HepG2 (cell line): ENCODE results near the gene C5AR2. TPM values are rescaled to one million over a fixed set of nuclear protein-coding genes. Genes with fewer than 3 reads are reported as not detected.

Source experiments
- ASH2L ChIP-seq: fragments of 300-600, 200-600 bp; sonication (generic); IDR thresholded peaks from 2 replicates; pipeline ENCODE4 v1.7.0; 2017; ENCODE audit warnings: low read depth, mild to moderate bottlenecking, moderate library complexity, mixed read lengths, low read length; ENCODE audit not compliant: insufficient read length
- BRD4 ChIP-seq: sonication (generic); formaldehyde crosslinking; IDR thresholded peaks from 2 replicates; pipeline ENCODE4 v1.4.0; 2020; ENCODE audit warnings: missing genetic modification reagents
- CBX1 ChIP-seq: IDR thresholded peaks from one replicate; pipeline ENCODE4 v1.6.1; 2016; ENCODE audit warnings: antibody characterized with exemption, low read depth
- CCAR2 ChIP-seq: fragments of 200-400 bp; formaldehyde crosslinking; optimal IDR thresholded peaks from 2 replicates; pipeline ENCODE3; 2018; ENCODE audit warnings: low read depth, mild to moderate bottlenecking, low read length, moderate library complexity
- CCDC6 ChIP-seq: sonication (generic); formaldehyde crosslinking; IDR thresholded peaks from 2 replicates; pipeline ENCODE4 v1.8.1; 2022; ENCODE audit warnings: mild to moderate bottlenecking, missing genetic modification reagents, moderate library complexity
- CHD4 ChIP-seq: fragments of 200-600 bp; sonication (generic); IDR thresholded peaks from 2 replicates; pipeline ENCODE4 v1.7.0; 2017; ENCODE audit warnings: mild to moderate bottlenecking, low read length, borderline replicate concordance
- EHMT2 ChIP-seq: fragments of 200-600 bp; sonication (generic); IDR thresholded peaks from 2 replicates; pipeline ENCODE4 v1.7.0; 2017; ENCODE audit warnings: antibody characterized with exemption, low read depth, low read length, borderline replicate concordance
- FOXJ3 ChIP-seq: sonication (generic); formaldehyde crosslinking; IDR thresholded peaks from 2 replicates; pipeline ENCODE4 v1.4.0; 2020; ENCODE audit warnings: missing genetic modification reagents, mild to moderate bottlenecking, borderline replicate concordance
- NR2F6 ChIP-seq, 2 experiments: IDR thresholded peaks; 2 replicates each; pipeline ENCODE4 v1.6.1; 2016; ENCODE audit warnings: antibody characterized with exemption in 1 of 2, mild to moderate bottlenecking in 1 of 2
- NRL ChIP-seq: sonication (generic); formaldehyde crosslinking; IDR thresholded peaks from 2 replicates; pipeline ENCODE4 v1.5.0; 2020; ENCODE audit warnings: missing genetic modification reagents, mild to moderate bottlenecking, moderate library complexity, borderline replicate concordance
- PHF8 ChIP-seq: sonication (generic); formaldehyde crosslinking; IDR thresholded peaks from 2 replicates; pipeline ENCODE4 v1.5.0; 2020; ENCODE audit warnings: missing genetic modification reagents
- RELA ChIP-seq: sonication (generic); formaldehyde crosslinking; IDR thresholded peaks from 2 replicates; pipeline ENCODE4 v1.4.0; 2020; ENCODE audit warnings: missing genetic modification reagents
- SRF ChIP-seq: IDR thresholded peaks from 2 replicates; pipeline ENCODE4 v1.6.1; 2011; ENCODE audit warnings: mild to moderate bottlenecking, low read depth, low read length, moderate library complexity
- SRY ChIP-seq: sonication (generic); formaldehyde crosslinking; IDR thresholded peaks from 2 replicates; pipeline ENCODE4 v1.8.0; 2022; ENCODE audit warnings: mild to moderate bottlenecking, missing genetic modification reagents
- THAP11 ChIP-seq: IDR thresholded peaks from 2 replicates; pipeline ENCODE4 v1.6.1; 2016; ENCODE audit warnings: missing biosample characterization, missing genetic modification reagents
- ZBTB21 ChIP-seq: sonication (generic); formaldehyde crosslinking; IDR thresholded peaks from 2 replicates; pipeline ENCODE4 v1.4.0; 2020; ENCODE audit warnings: missing genetic modification reagents
- ZBTB4 ChIP-seq: sonication (generic); formaldehyde crosslinking; IDR thresholded peaks from 2 replicates; pipeline ENCODE4 v1.4.0; 2020; ENCODE audit warnings: missing genetic modification reagents, mild to moderate bottlenecking, borderline replicate concordance
- ZKSCAN5 ChIP-seq: sonication (generic); formaldehyde crosslinking; IDR thresholded peaks from 2 replicates; pipeline ENCODE4 v1.5.1; 2020; ENCODE audit warnings: mild to moderate bottlenecking, missing genetic modification reagents
- ZMYM2 ChIP-seq: sonication (generic); formaldehyde crosslinking; IDR thresholded peaks from 2 replicates; pipeline ENCODE4 v1.8.0; 2022; ENCODE audit warnings: mild to moderate bottlenecking, missing genetic modification reagents
- ZNF232 ChIP-seq: sonication (generic); formaldehyde crosslinking; IDR thresholded peaks from 2 replicates; pipeline ENCODE4 v1.4.0; 2020; ENCODE audit warnings: missing genetic modification reagents, borderline replicate concordance
- ZNF343 ChIP-seq: sonication (generic); formaldehyde crosslinking; IDR thresholded peaks from 2 replicates; pipeline ENCODE4 v1.4.0; 2020; ENCODE audit warnings: mild to moderate bottlenecking, missing genetic modification reagents
- ZNF530 ChIP-seq: sonication (generic); formaldehyde crosslinking; IDR thresholded peaks from 2 replicates; pipeline ENCODE4 v1.5.0; 2020; ENCODE audit warnings: low read depth, mild to moderate bottlenecking, missing genetic modification reagents
- polyA plus RNA-seq, 8 experiments: library from polyadenylated mRNA; depleted of rRNA in 3 of 8; stranded (reverse) in 7 of 8; unstranded in 1 of 8; fragments of >200 nt; fragmentation: Illumina TruSeq in 4 of 8; extraction: Trizol in 4 of 8; gene quantifications; 2 replicates each; pipeline versions ENCODE4 v1.2.1 to v1.2.3, GENCODE V29; 2011 to 2016; ENCODE audit warnings: low read depth in 4 of 8, missing spikeins in 1 of 8, mixed read lengths in 1 of 8; ENCODE audit not compliant: insufficient read depth in 1 of 8
- total RNA-seq, 5 experiments: library from RNA; depleted of rRNA; stranded (reverse); fragments of >200 nt; fragmentation: Illumina TruSeq; extraction: Trizol; gene quantifications; 2 replicates each; pipeline ENCODE4 v1.2.3, GENCODE V29; 2016; ENCODE audit warnings: low read depth in 1 of 5
- TF ChIP-seq, protein P1 (sequence below): sonication (generic); formaldehyde crosslinking; IDR thresholded peaks from 2 replicates; pipeline ENCODE4 v1.8.0; 2022; ENCODE audit warnings: missing genetic modification reagents, mild to moderate bottlenecking, moderate library complexity, borderline replicate concordance
- TF ChIP-seq, protein P2 (sequence below): sonication (generic); formaldehyde crosslinking; IDR thresholded peaks from 2 replicates; pipeline ENCODE4 v1.5.1; 2020; ENCODE audit warnings: mild to moderate bottlenecking, missing genetic modification reagents, borderline replicate concordance

C5AR2 gene
- total and polyA plus RNA-seq, 2 of the 13 experiments (the other 11 are each of a cell fraction or from before 2014, with no cell fraction given) = 0.09 to 0.24 TPM

GRCh38 chr19:47305309-47305751, 26.6 kb upstream of the C5AR2 start (continued):
- TF ChIP-seq, protein P1, sequence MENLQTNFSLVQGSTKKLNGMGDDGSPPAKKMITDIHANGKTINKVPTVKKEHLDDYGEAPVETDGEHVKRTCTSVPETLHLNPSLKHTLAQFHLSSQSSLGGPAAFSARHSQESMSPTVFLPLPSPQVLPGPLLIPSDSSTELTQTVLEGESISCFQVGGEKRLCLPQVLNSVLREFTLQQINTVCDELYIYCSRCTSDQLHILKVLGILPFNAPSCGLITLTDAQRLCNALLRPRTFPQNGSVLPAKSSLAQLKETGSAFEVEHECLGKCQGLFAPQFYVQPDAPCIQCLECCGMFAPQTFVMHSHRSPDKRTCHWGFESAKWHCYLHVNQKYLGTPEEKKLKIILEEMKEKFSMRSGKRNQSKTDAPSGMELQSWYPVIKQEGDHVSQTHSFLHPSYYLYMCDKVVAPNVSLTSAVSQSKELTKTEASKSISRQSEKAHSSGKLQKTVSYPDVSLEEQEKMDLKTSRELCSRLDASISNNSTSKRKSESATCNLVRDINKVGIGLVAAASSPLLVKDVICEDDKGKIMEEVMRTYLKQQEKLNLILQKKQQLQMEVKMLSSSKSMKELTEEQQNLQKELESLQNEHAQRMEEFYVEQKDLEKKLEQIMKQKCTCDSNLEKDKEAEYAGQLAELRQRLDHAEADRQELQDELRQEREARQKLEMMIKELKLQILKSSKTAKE (CRISPR knock-in tag) = no peak
- TF ChIP-seq CCDC6 (CRISPR knock-in tag) (0 out of 2 replicates have a peak, but pooled peaks have one; percentile 32), ASH2L (no peak), ZBTB21 (CRISPR knock-in tag) (no peak), NRL (CRISPR knock-in tag) (no peak), BRD4 (CRISPR knock-in tag) (no peak), EHMT2 (no peak), CBX1 (peak; percentile 58), ZBTB4 (CRISPR knock-in tag) (no peak), CHD4 (no peak), CCAR2 (no peak), SRF (no peak), ZKSCAN5 (CRISPR knock-in tag) (no peak), ZNF530 (CRISPR knock-in tag) (no peak), RELA (no peak), THAP11 (CRISPR knock-in tag) (peak; percentile 57), PHF8 (CRISPR knock-in tag) (no peak), ZMYM2 (CRISPR knock-in tag) (peak; percentile 20; the same call in 1 of the 2 replicates), NR2F6 (IDR thresholded peaks at IDR 0.05) (no peak), NR2F6 (CRISPR knock-in tag; IDR thresholded peaks at IDR 0.05) (peak; percentile 48; the same call in 1 of the 2 replicates), ZNF343 (CRISPR knock-in tag) (no peak), FOXJ3 (no peak), SRY (CRISPR knock-in tag) (no peak), ZNF232 (CRISPR knock-in tag) (no peak)
- TF ChIP-seq, protein P2, sequence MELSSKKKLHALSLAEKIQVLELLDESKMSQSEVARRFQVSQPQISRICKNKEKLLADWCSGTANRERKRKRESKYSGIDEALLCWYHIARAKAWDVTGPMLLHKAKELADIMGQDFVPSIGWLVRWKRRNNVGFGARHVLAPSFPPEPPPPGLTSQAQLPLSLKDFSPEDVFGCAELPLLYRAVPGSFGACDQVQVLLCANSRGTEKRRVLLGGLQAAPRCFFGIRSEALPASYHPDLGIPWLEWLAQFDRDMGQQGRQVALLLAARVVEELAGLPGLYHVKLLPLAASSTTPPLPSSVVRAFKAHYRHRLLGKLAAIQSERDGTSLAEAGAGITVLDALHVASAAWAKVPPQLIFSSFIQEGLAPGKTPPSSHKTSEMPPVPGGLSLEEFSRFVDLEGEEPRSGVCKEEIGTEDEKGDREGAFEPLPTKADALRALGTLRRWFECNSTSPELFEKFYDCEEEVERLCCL (CRISPR knock-in tag) = no peak
